Fibroblast of skin of right quadriceps (primary cell): ENCODE measurements around the gene CSMD2.
"Not testable (repeated sequence)": the region's sequence is repeated elsewhere in the genome, so short reads cannot be mapped to it uniquely, and the experiment has no call there.

Experiments
- DNase-seq: peaks from one replicate; pipeline ENCODE4 v3.0.0-alpha.2; 2013

The CSMD2 gene

DNA sequence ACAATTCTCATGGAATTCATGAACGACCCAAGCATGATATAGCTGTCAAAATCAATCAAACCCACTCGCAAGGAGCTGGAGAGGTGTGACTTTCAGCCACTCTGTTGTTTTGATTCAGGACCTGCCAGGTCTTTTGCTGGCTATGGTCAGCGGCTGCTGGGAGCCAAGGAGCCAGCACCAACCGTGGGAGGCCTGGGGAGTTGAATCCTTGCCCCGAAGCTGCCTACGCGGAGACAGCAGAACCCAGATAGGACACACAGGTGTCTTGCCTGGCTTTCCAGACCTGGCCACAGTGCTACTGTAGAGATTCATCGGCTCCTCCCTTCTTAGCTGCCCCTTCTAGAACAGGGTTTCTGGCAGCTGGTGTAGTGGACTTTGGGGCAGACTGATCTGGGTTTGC, 649.9 kb downstream of the CSMD2 start:
- no peak for DNase-seq

DNA sequence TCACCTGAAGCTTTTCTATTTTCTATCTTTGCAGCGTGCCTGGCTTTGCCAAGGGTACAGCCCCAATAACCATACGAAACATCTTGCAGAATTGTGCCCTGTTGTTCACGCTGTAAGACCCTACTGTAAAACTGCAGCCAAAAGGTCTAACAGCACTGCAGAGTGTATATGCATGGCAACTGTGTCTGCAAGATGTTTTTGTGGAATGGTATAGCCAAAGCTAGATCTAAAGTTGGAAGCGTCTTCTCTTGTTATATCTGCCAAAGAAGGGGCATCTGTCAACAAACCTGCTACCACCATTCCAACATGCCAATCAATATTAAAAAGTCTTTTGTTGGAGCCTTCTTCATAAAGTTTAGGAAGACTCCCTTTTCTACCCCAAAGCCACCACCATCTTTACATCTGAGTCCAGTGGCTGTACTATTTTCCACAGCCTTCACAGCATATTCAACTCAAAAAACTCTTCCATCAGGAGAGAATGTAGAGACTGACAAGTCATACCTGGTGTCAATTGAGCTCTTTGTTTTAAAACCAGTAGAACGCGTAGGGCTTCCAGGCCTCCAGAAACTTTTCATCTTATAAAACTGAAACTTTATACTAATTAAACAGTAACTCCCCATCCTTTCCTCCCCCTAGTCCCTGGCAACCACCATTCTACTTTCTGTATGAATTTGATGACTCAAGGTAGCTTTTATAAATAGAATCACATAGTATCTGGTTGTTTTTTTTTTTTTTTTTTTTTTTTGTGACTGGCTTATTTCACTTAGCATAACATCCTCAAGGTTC, 652.6 kb downstream of the CSMD2 start:
- no peak for DNase-seq

- DNase-seq = not testable (repeated sequence)
Observed at GRCh38 chr1:33509276-33509675, 655.8 kb downstream of the CSMD2 start.

GRCh38 chr1:33508151-33508550, 656.9 kb downstream of the CSMD2 start:
- DNase-seq = no peak

DNA sequence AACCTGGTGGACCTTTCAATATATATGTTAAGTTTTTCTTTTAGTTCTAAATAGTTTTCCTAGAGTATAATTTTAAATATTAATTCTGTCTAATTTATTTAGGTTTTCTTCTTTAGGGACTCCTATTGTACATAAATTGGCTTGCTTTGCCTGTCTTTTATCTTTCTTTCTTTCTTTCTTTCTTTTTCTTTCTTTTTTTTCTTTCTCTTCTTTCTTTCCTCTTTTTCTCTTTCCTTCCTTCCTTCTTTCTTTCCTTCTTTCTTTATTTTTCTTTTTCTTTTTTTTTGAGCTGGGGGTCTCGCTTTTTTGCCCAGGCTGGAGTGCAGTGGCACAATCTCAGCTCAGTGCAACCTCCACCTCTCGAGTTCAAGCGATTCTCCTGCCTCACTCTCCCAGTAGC, 657.4 kb downstream of the CSMD2 start:
- DNase-seq = no peak

GRCh38 chr1:33503506-33503905, 661.5 kb downstream of the CSMD2 start:
- DNase-seq = no peak

GRCh38 chr1:33502726-33503125, 662.3 kb downstream of the CSMD2 start:
- DNase-seq = peak; percentile 60

GRCh38 chr1:33501774-33502173, 663.3 kb downstream of the CSMD2 start:
- DNase-seq = no peak

GRCh38 chr1:33501309-33501708, 663.7 kb downstream of the CSMD2 start:
- no peak for DNase-seq

DNA sequence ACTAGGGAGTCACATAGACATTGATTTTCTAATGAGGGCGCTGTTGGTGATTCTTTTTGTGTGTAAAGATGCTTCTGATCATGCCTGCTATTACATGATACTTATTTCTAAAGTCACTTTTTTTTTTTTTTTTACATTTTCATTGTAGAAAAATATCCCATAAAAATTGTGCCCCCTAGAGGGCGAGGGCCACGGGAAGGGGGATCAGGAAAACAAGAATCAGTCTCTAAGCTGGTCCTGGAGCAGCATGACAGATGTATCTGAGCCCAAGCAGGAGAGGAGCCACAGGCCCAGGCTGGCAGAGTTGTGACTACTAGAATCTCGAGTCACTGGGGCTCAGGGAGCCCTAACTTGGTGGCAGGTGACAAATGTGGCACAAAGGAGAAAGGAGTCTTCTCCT, 664.5 kb downstream of the CSMD2 start:
- DNase-seq = no peak

GRCh38 chr1:33497410-33497809, 667.6 kb downstream of the CSMD2 start:
- DNase-seq = no peak

- no peak for DNase-seq
Observed at GRCh38 chr1:33494929-33495328, 670.1 kb downstream of the CSMD2 start.

DNA sequence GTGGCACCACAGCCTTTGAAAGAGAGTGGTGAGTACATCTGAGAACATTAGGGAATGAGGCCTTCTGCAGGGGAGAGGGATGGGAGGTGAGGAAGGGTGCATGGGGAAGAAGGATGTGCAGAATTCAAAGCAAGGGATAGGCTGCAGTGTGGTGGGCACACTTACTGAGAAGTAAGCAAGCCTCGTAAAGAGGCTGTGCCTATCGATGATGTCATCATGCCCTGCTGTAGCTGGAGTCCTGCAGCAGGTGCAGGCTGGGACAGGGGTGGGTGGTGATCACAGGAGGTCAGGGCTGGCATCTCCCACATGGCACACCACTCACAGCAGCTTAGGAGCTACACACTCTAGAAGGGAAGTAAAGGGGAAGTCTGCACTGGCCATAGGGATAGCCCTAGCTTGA, 676.4 kb downstream of the CSMD2 start:
- DNase-seq = no peak

DNA sequence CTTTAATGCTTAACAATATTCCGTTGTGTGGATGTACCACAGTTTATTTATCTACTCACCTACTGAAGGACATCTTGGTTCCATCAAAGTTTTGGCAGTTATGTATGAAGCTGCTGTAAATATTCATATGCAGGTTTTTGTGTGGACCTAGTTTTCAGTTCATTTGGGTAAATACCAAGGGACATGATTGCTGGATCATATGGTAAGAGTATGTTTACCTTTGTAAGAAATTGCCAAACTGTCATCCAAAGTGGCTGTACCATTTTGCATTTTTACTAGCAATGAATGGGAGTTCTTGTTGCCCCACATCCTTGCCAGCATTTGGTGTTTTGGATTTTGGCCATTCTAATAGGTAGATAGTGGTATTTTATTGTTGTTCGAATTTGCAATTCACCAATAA, 682.6 kb downstream of the CSMD2 start:
- no peak for DNase-seq

DNA sequence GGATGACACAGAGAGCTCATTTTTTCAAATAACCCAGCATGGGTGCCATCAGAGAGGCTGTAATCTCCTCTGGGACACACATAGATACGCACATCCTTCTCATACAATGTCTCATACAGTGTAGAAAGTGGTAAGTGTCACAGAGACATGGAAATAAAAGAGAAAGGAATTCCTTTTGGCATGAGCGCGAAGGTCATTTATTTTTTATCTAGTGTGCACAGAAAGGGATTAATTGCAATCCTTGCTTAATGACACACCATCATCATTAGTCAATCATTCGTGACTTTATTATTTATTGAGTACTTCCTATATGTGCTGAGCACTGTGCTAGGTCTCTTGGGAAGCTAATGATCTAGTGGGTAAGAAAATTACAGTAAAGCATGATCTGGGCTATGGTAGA, 687.6 kb downstream of the CSMD2 start:
- DNase-seq = no peak

- no peak for DNase-seq
Observed at GRCh38 chr1:33473900-33474299, 691.1 kb downstream of the CSMD2 start.

DNA sequence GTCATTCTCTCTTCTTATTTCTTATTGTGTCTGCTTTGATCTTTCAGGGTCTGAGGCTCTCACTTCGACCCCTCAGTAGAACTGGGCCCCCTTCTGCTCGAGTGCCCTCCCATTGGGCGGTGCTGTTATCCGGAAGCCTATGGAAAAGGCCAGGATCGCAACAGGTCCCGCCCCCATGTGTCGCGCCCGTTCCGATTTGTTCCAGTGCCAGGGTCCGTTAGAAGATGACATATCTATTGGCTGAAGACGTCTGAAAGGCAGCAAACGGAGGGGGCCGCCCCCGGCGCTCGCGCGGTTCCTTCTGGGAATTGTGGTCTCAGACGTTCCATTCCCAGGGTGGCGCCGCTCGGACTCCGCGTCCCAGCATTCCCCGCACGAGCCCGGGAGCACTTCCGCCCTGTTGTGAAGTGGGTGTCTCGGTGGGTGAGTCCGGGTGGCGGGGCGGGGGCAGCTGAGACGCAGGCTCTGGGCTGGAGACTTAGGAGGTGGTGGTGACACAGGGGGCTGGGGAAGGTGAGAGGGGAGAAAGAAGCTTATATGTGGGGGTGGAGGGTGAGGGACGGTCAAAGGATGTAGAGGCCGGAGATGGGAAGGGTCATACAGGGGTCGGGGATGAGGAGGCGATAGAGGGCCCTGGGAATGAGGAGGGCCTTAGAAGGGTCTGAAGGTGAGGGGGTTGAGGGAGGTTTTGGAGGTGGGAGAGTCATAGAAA, 692.6 kb downstream of the CSMD2 start, which contains the start of gene ZSCAN20:
TSS of gene ZSCAN20 (plus strand) at position 377 of the 712 bp plus-strand sequence. CDS start 6,644 bp downstream, outside the sequence.
- DNase-seq = peak; percentile 99

- no peak for DNase-seq
Observed at GRCh38 chr1:33471416-33471815, 693.6 kb downstream of the CSMD2 start.

- DNase-seq = peak; percentile 83
Observed at GRCh38 chr1:33470495-33471012, 694.5 kb downstream of the CSMD2 start.

GRCh38 chr1:33469691-33470090, 695.3 kb downstream of the CSMD2 start:
- no peak for DNase-seq

DNA sequence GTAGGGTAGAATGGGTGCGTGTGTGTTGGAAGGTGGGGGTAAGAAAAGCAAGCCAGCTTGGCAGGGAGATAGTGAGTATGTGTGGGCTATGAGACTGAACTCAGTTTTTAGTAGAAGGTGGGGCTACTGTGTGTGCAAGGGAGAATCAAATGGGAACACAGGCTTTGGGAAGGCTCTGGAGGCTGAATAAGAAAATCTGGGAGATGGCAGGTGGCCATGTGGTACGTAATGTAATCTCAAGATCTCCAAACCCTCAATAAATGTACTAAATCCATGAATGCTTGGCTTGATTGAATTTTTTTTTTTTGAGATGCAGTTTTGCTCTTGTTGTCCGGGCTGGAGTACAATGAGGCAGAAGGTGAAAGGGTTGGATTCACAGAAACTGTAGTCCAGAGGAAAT, 696.1 kb downstream of the CSMD2 start:
- DNase-seq = no peak

DNA sequence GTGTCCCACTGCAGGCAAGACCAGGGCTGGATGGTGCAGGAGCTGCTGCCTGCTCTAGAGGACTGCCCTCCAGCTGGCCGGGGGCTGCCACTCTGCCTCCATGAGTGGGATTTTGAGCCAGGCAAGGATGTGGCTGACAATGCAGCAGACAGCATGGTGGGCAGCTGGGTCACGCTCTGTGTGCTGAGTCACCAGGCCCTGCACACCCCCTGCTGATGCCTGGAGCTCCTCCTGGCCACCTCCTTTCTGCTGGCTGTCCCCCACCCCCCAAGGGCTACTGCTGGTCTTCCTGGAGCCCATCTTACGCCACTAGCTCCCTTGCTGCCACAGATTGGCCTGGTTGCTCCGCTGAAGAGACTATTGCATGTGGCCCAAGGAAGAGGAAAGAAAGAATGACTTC, 696.5 kb downstream of the CSMD2 start:
- peak; percentile 9 for DNase-seq

DNA sequence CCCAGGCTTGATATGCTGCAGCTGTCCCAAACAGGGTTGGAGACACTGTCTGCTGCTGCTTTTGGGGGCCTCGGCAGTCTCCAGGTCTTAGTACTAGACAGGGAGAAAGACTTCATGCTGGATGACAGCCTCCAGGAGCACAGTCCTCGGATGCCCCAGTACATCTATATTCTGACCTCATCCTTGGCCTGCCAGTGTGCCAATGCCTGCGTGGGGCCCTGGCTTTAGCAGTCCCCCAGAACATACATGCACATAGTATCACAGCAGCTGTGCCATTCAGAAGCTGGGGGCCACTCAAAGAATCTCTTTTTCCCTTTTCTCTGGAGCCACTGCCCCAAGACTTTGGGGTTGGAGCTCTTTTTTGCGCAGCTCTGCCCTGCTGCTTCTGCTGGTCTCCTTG, 697.0 kb downstream of the CSMD2 start:
- no peak for DNase-seq

- no peak for DNase-seq
Observed at GRCh38 chr1:33466159-33466558, 698.9 kb downstream of the CSMD2 start.
